Measurements from ENCODE around the gene EPSTI1.

Gene EPSTI1

GRCh38 chr13:42847891-42848663 is 144.0 kb downstream of the EPSTI1 start:
- no peaks in the 10 kb centered on the region for H3K4me1 Mint-ChIP-seq (ENCODE audit: low read depth)
- no peaks in the 10 kb centered on the region for H3K9me3 Mint-ChIP-seq (ENCODE audit: low read depth)
- H3K27ac Mint-ChIP-seq: no peak overlapping the region
- H3K4me3 Mint-ChIP-seq: no peak overlapping the region
- H3K36me3 Mint-ChIP-seq: no peaks in the 10 kb centered on the region
- H3K27me3 Mint-ChIP-seq: peaks cover 2% of the 10 kb centered on the region

- H3K36me3 Mint-ChIP-seq: no peaks in the 10 kb centered on the region
- no peak overlapping the region for H3K27ac Mint-ChIP-seq
- no peaks in the 10 kb centered on the region for H3K9me3 Mint-ChIP-seq (ENCODE audit: low read depth)
These were observed 154.9 kb downstream of the EPSTI1 start for GRCh38 chr13:42836930-42837690.

More at GRCh38 chr13:42836930-42837690, 154.9 kb downstream of the EPSTI1 start:
- Mint-ChIP-seq H3K4me1 (ENCODE audit: low read depth) (peaks cover 4% of the 10 kb centered on the region), H3K27me3 (peaks cover 7% of the 10 kb centered on the region), H3K4me3 (no peak overlapping the region)
